Renal cortex interstitium (tissue), 11 donors: ENCODE data around the gene LBHD1. TPM values are rescaled to one million over a fixed set of nuclear protein-coding genes. Genes with fewer than 3 reads are reported as not detected.
"Not testable (repeated sequence)": the region's sequence is repeated elsewhere in the genome, so short reads cannot be mapped to it uniquely, and the experiment has no call there.

ENCODE experiments used
- DNase-seq, 11 donors: peaks; one replicate each; pipeline ENCODE4 v3.0.0-alpha.2; 2013; ENCODE audit warnings: low read depth in 9 of 11, low spot score in 4 of 11; ENCODE audit errors: extremely low read depth in 1 of 11
- polyA plus RNA-seq, 3 donors: library from polyadenylated mRNA; unstranded; fragments of 120-200 nt; gene quantifications; one replicate each; pipeline ENCODE4 v1.2.1, GENCODE V29; 2013; ENCODE audit not compliant: insufficient read length in 3 of 3

LBHD1 gene
- polyA plus RNA-seq, 3 donors = 6.3 to 6.8 (median 6.4) TPM

GRCh38 chr11:62705880-62706849 is 34.1 kb upstream of the LBHD1 start:
- peak in 10 of 11 donors; percentile 79 to 92 (median 90) for DNase-seq

DNA sequence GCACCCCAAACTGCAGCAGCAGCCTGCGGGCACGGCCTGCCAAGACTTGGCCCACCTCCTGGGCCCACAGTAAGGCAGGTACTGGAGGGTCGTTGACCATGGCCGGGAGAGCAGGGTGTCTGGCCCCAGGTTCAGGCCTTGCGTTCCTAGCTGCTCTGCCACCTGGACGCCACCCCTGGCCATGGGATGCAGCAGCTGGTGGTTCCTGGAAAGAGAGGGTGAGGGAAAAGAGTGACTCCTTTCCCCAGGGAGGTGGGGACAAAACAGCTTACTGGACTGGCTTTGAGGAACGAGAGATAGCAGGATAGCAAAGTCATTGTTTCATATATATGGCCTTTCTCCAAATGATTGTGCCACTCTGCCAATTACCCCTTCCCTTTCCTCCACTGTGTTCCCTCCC is 33.3 kb upstream of the LBHD1 start:
- no peak for DNase-seq

DNA sequence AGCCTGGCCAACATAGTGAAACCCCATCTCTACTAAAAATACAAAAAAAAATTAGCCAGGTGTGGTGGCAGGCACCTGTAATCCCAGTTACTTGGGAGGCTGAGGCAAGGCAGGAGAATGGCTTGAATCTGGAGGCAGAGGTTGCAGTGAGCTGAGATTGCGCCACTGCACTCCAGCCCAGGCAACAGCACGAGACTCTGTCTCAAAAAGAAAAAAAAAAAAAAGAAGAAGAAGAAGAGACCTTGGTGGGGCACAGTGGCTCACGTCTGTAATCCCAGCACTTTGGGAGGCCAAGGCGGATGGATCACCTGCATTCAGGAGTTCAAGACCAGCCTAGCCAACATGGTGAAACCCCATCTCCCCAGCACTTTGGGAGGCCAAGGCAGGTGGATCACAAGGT is 31.9 kb upstream of the LBHD1 start:
- not testable (repeated sequence) for DNase-seq

DNA sequence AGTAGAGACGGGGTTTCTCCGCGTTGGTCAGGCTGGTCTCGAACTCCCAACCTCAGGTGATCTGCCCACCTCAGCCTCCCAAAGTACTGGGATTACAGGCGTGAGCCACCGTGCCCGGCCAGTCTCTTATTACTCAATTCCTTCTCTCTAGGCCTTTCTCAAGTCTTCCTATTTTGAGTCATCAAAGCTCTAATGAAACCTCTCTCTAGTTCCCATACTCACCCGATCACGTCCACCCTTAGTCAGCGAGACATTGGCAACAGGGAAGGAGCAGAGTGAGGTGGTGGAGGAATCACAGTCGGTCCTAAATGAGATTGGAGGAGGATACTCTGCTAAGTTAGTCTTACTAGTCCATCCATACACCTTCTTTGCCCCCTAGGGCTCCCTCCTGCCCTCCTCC is 30.2 kb upstream of the LBHD1 start:
- no peak for DNase-seq

DNA sequence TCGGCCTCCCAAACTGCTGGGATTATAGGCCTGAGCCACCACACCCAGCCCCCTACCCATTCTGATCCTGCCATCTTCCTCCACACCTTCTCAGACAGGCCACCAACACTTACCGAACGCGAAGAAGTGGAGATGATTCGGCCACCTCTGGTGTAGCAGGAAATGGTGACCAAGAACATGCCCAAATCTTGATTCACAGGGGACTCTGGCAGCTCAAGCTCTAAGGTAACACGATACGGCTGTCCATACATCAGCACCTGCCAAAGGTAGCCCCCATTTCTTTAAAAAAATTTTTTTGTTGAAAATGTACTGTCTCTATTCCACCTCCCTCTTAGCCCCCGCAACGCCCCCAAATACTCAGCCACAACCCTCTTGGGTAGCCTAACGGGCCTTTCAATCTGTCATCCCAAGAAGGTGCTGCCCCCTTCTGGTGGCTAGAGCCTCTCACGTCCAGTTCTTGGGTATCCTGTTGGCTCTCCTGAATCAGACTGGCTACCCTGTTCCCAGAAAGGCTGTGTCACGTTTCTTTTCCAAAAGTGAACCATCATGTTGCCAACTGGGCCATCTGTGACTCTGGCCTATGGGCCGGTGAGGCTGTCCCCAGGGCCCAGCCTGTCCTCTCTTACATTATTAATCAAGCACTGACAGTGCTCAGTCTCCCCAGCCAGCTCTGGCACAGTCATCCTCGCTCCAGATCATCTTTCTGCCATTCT is 22.5 kb upstream of the LBHD1 start:
- no peak for DNase-seq

GRCh38 chr11:62693624-62694023 is 21.6 kb upstream of the LBHD1 start:
- DNase-seq = not testable (repeated sequence)

DNA sequence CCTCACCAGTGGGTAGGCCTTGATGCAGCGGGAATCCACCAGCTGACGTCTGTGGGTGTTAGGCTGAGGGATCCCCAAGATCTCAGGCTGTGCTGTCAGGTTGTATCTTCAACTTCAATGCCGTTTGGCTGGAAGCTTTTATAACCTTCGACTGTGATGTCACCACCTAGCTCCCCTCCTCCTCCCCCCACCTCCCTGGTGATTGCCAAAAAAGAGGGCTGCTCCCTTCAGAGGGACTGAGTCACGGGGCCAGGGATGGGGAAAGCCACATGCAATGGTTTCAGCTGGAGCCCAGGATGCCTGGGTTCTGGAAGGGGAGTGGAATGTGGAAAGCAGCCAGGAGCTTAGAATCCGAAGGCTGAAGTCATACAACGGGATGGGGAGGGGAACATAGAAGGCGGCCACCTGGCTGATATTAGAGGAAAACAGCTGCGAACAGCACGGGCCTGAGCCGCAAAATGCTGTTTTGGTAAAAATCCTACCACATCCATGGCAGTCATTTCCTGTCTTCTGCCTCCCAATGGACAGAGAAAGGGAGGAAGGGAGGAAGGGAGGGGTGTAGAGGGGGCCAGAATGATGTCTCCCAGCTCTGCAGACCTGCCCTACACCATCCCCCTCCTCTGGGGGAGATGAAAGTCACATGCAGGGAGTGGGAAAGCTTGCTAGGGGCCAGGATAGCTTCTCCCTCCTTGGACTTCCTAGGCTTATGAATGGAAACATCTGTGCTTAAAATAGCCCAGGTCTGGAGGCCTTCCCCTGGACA is 17.5 kb upstream of the LBHD1 start, which contains the start of gene LRRN4CL:
LRRN4CL (minus strand) TSS at position 110 of the 763 bp plus-strand sequence. CDS start 1,022 bp downstream, outside the sequence.
- no peak for DNase-seq

DNA sequence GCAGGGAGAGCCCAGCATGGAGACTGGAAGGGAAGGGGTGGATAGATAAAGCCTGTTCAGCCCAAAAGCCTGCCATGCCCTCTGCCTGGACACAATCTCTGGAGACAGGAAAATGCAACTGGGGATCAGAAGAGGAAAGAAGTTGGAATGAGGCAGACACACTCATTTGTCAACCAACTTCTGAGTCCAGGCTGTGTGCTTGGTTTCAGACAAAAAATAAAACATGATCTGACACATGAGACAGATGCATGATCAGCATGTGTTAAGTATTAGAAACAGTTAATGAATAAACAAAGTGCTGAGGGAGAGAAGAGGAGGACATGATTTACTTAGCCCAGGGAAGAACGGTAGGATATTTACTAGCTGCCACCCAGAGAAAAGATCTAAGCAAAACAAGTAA is 16.4 kb upstream of the LBHD1 start:
- DNase-seq = no peak

DNA sequence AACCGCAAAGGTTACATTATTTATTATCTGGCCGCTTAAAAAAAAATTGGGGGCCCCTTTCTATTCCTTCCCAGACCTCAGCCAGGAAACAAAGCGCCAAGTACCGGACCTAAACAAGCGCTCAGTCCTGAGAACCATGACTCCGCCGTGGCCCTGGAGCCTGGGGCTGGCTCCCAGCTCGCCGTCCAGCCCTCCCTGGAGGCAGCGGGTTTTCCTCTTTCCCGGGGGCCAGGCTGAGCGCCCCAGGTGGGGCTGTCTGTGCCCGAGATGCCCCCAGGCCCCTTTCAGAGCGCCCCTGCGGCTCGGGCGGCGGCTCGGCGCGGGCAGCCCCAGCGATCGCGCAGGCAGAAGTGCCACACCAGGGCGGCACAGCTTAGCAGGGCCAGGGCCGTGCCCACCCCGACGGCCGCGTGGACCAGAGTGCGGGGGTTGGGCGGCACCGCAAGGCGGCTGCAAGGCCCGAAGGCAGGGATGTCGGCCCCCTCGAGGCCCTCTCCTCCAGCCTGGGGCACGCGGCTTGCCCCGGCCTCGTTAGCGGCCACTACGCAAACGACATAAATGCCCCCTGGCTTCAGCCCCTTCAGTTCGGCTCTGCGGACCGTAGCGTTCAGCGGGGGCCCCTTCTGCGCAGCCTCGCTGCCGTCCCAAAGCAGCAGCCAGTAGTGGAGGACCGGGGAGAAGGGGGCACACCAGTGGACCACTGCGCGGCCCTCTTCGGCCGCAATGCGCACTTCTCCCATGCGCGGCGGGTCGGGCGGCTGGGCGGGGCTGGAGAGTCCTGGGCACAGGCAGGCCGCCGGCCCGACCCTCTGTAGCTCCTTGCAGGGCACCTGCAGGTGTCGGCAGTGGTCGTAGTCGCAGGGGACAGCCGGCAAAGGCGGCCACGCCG is 15.7 kb upstream of the LBHD1 start:
- no peak for DNase-seq

DNA sequence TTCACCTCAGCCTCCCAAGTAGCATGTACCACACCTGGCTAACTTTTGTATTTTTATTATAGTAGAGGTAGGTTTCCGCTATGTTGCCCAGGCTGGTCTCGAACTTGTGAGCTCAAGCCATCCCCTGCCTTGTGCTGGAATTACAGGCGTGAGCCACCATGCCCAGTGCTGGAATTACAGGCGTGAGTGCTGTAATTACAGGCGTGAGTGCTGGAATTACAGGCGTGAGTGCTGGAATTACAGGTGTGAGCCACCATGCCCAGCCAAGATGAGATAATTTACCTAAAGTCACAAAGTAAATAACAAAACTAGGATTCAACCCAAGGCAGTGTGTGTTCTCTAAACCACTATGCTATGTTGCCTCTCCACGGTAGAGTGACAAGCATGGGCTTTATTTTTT is 10.5 kb upstream of the LBHD1 start:
- DNase-seq = no peak

DNA sequence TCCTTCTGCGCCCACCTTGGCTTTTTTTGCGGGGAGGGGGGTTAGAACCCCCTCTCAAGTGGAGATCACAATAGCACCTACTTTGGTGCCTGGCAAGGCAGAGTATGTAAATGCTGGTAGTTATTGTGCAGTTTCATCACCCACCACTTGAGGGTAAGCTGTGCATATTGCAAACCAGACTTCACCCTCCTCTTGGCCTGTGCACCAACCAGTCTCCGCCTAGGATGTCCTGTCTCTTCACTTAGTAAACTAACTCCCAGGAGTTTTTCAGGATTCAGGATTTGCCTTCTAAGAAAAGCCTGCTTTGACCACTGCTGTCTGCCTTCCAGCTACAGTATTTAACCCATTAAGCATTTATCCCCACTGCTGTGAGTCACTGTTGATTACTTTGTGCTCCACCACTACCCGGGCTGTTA is 8.8 kb upstream of the LBHD1 start:
- DNase-seq = no peak

DNA sequence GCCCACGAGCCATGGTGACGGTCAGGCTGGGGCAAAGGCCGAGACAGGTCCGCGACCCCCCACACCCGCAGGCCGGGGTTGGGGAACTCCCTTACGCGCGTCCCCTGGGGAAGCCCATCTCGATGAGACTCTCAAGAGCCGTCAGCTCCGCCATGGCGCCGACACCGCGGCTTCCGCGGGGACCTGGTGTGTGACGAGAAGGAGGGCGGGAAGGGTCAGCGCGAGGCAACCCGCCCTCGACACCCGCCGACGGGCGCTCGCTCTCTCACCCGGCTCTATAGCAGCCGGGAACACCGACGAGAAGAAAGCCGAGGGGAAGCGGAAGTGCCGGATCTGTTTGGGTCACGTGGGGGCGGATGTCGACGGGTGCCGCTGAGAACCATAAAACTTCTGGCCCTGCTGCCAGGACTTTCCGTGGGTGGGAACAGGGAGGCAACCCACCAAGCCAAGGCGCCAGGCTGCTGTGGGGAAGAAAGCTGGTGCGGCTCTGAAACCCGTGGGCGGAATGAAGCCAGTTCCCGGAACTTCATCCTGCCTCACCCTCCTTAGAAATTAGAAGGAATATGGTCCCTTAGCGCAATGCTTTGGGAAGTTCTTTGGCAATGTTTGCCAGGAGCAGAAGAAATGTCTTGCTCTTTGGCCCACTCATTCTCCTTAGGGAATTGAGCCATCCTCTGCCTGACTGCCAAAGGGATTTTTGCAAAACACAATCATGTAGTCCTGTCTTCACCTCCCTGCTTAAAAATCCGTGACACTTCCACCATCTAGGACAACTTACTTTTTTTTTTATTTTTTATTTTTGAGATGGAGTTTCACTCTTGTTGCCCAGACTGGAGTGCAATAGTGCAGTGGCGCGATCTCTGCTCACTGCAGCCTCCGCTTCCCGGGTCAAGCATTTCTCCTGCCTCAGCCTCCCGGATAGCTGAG is 7.0 kb upstream of the LBHD1 start, which contains the start of gene UBXN1:
UBXN1 (minus strand) TSS at position 304 of the 927 bp plus-strand sequence; CDS start at position 154, 150 bp downstream.
- peak in 8 of 11 donors; percentile 75 to 85 (median 80) for DNase-seq

GRCh38 chr11:62678433-62678769 is 6.3 kb upstream of the LBHD1 start:
- no peak for DNase-seq

DNA sequence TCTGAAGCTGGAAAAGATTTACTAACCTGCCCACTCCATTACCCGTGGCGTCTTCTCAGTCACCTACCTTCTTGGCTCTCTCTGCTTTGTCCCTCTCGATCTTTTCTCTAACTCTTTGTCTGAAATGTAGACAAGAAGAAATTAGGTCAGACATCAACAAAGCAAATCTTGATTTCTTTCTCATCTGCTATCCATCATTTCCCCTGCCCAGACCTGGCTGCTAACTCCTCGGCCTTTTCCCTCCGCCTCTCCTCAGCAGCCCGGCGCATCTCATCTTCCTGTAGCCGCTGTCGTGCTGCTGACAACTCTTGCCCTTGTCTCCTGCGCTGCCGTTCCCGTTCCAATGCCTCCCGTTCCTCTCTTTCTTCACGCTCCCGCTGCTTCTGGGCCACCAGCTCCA is 5.6 kb upstream of the LBHD1 start:
- DNase-seq = no peak

DNA sequence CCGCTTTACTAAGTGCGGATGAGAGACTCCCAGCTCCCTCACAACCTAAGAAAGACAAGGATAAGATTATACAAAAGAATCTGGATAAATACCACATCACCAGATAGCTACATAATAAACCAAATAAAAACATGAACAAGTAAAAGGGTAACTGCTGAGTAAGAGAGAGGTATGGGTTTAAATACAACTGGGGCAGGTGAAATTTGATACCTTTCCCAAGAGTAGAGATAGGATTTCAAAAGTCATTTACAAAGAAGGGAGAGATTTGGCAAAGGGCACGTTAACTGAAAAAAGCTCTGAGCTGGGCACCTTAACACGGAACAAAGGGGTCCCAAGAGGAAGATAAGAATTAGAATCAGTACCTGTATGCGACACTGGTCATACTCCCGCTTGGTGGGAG is 5.1 kb upstream of the LBHD1 start:
- DNase-seq = no peak

GRCh38 chr11:62676698-62677097 is 4.6 kb upstream of the LBHD1 start:
- no peak for DNase-seq

DNA sequence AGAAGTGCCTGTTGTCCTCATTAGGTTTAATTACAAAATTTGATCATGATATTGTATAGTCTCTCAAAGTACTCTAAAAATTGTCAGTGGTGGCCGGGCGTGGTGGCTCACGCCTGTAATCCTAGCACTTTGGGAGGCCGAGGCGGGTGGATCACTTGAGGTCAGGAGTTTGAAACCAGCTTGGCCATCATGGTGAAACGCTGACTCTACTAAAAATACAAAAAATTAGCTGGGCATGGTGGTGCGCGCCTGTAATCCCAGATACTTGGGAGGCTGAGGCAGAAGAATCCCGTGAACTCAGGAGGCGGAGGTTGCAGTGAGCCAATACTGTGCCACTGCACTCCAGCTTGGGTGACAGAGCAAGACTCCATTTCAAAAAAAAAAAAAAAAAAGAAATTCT is 3.3 kb upstream of the LBHD1 start:
- DNase-seq = not testable (repeated sequence)
